ENCODE results near the gene MICALL1.

DNA sequence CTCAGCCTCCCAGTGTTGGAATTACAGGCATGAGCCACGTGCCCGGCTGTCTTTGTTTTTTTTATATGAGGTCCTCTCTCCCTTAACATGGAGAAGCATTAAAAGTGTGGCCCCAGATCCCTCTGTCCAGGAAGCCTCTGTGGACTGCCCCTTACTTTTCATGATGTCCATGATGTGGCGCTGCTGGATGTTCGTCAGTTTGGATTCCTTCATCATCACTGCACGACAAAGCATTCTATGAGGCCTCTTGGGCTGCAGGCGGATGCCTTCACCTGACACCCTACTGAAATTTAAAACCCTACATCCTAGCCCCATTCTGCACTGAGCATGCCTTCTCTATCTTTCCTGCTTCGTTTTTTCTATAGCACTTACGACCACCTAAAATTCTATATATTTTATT lies 45.2 kb downstream of the MICALL1 start:
- TF ChIP-seq ZBTB7A (IDR thresholded peaks at IDR 0.05; ENCODE audit: low read depth), result no peak
- TF ChIP-seq CREB1 (IDR thresholded peaks at IDR 0.05; ENCODE audit: low read depth), result no peak
- TF ChIP-seq, protein P1, sequence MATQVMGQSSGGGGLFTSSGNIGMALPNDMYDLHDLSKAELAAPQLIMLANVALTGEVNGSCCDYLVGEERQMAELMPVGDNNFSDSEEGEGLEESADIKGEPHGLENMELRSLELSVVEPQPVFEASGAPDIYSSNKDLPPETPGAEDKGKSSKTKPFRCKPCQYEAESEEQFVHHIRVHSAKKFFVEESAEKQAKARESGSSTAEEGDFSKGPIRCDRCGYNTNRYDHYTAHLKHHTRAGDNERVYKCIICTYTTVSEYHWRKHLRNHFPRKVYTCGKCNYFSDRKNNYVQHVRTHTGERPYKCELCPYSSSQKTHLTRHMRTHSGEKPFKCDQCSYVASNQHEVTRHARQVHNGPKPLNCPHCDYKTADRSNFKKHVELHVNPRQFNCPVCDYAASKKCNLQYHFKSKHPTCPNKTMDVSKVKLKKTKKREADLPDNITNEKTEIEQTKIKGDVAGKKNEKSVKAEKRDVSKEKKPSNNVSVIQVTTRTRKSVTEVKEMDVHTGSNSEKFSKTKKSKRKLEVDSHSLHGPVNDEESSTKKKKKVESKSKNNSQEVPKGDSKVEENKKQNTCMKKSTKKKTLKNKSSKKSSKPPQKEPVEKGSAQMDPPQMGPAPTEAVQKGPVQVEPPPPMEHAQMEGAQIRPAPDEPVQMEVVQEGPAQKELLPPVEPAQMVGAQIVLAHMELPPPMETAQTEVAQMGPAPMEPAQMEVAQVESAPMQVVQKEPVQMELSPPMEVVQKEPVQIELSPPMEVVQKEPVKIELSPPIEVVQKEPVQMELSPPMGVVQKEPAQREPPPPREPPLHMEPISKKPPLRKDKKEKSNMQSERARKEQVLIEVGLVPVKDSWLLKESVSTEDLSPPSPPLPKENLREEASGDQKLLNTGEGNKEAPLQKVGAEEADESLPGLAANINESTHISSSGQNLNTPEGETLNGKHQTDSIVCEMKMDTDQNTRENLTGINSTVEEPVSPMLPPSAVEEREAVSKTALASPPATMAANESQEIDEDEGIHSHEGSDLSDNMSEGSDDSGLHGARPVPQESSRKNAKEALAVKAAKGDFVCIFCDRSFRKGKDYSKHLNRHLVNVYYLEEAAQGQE (IDR thresholded peaks at IDR 0.05; ENCODE audit: low read depth), result no peak
- TF ChIP-seq, protein P2, sequence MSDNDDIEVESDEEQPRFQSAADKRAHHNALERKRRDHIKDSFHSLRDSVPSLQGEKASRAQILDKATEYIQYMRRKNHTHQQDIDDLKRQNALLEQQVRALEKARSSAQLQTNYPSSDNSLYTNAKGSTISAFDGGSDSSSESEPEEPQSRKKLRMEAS (IDR thresholded peaks at IDR 0.05), result no peak
- TF ChIP-seq TEAD4 (IDR thresholded peaks at IDR 0.05), result no peak
- no peak for TF ChIP-seq EP300 (IDR thresholded peaks at IDR 0.05; ENCODE audit: borderline replicate concordance)
- TF ChIP-seq TAF1 (IDR thresholded peaks at IDR 0.05; ENCODE audit: low read depth), result no peak
- TF ChIP-seq RAD21 (IDR thresholded peaks at IDR 0.05; ENCODE audit: low read depth), result no peak
- TF ChIP-seq, protein P3, sequence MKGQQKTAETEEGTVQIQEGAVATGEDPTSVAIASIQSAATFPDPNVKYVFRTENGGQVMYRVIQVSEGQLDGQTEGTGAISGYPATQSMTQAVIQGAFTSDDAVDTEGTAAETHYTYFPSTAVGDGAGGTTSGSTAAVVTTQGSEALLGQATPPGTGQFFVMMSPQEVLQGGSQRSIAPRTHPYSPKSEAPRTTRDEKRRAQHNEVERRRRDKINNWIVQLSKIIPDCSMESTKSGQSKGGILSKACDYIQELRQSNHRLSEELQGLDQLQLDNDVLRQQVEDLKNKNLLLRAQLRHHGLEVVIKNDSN (IDR thresholded peaks at IDR 0.05), result no peak
- TF ChIP-seq YY1 (IDR thresholded peaks at IDR 0.05; ENCODE audit: low read depth), result no peak
- TF ChIP-seq CEBPB (IDR thresholded peaks at IDR 0.05), result no peak
